ENCODE data around the gene FXYD1.

FXYD1 gene

DNA sequence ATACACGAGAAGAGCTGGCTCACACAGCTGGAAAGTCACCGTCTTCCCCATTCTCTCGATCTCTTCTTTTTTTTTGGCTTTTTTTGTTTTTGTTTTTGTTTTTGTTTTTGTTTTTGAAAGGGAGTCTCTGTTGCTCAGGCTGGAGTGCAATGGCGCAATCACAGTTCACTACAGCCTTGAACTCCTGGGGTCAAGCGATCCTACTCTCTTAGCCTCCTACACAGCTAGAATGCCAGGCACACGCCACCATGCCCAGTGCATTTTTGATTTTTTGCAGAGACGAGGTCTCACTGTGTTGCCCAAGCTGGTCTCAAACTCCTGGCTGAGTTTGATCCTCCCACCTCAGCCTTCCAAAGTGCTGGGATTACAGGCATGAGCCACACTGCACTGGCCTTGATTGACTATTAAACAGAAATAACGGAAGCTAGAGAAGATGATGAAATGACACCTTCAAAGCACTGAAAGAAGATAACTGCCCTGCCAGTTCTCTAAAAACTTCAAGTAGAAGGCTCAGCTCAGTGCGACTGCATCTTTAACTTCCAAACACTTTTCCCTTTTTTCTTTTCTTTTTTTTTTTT, 19.0 kb upstream of the FXYD1 start:
- H3K36me3 ChIP-seq: no peaks in the 10 kb centered on the region
- no peak overlapping the region for H3K4me3 ChIP-seq (ENCODE audit: low read depth in 1 of 2, low read length in 1 of 2)
- H3K27ac ChIP-seq: no peak overlapping the region
- peaks cover 51% of the 10 kb centered on the region for H3K27me3 ChIP-seq
- H3K9me3 ChIP-seq: no peaks in the 10 kb centered on the region
- peaks cover 6 to 7% of the 10 kb centered on the region in 2 experiments for H3K4me1 ChIP-seq (ENCODE audit: control insufficient read depth in 1 of 2, insufficient read depth in 1 of 2, low read depth in 1 of 2, low read length in 1 of 2)
- TF ChIP-seq, protein P1, sequence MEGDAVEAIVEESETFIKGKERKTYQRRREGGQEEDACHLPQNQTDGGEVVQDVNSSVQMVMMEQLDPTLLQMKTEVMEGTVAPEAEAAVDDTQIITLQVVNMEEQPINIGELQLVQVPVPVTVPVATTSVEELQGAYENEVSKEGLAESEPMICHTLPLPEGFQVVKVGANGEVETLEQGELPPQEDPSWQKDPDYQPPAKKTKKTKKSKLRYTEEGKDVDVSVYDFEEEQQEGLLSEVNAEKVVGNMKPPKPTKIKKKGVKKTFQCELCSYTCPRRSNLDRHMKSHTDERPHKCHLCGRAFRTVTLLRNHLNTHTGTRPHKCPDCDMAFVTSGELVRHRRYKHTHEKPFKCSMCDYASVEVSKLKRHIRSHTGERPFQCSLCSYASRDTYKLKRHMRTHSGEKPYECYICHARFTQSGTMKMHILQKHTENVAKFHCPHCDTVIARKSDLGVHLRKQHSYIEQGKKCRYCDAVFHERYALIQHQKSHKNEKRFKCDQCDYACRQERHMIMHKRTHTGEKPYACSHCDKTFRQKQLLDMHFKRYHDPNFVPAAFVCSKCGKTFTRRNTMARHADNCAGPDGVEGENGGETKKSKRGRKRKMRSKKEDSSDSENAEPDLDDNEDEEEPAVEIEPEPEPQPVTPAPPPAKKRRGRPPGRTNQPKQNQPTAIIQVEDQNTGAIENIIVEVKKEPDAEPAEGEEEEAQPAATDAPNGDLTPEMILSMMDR (IDR thresholded peaks at IDR 0.05): no peak

DNA sequence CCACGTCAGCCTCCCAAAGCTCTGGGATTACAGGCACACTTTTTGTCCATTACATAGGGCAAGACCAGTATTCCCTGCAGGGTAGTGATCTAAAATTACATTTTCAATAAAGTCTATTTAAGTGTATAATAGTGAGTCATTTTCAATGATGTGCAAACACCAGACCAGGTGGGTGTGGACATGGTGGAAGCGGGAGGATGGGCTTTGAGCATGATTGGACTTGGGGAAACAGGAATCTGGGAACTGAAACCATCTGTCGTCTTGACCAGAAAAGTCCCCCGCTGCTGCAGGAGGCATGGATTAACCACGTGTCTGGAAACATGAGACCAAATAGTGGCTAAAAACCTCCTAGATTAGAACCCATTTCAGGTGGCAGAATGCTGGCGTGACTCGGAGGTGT, 18.1 kb upstream of the FXYD1 start:
- no peaks in the 10 kb centered on the region for H3K36me3 ChIP-seq
- H3K27me3 ChIP-seq: peaks cover 43% of the 10 kb centered on the region
- peaks cover 8 to 9% of the 10 kb centered on the region in 2 experiments for H3K4me1 ChIP-seq (ENCODE audit: control insufficient read depth in 1 of 2, insufficient read depth in 1 of 2, low read depth in 1 of 2, low read length in 1 of 2)
- H3K9me3 ChIP-seq: no peaks in the 10 kb centered on the region
- TF ChIP-seq, protein P1 (IDR thresholded peaks at IDR 0.05): no peak
- no peak overlapping the region for H3K27ac ChIP-seq
- no peak overlapping the region for H3K4me3 ChIP-seq (ENCODE audit: low read depth in 1 of 2, low read length in 1 of 2)

DNA sequence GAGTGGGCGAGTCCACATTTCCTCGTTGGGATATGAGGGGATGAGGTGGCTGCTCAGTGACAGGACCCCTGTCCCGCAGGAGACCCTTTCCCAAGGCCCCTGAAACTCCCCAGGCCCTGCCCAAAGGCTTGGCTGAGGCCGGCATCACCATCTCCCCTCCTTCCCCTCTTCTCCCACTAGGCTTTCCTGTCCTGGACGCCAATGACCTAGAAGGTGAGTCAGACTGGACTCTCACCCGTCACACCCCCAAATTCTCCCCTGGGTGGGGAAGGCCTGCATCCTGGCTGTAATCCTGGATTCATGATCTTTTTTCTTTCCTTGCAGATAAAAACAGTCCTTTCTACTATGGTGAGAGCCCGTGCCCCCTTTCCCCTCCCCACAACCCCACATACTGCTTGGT, 17.7 kb upstream of the FXYD1 start:
- Histone ChIP-seq H3K4me1 (ENCODE audit: control insufficient read depth in 1 of 2, insufficient read depth in 1 of 2, low read depth in 1 of 2, low read length in 1 of 2) (peaks cover 8 to 9% of the 10 kb centered on the region in 2 experiments), H3K36me3 (no peaks in the 10 kb centered on the region), H3K9me3 (no peaks in the 10 kb centered on the region), H3K4me3 (ENCODE audit: low read depth in 1 of 2, low read length in 1 of 2) (no peak overlapping the region), H3K27ac (no peak overlapping the region), H3K27me3 (peaks cover 39% of the 10 kb centered on the region)
- TF ChIP-seq, protein P1 (IDR thresholded peaks at IDR 0.05): no peak

DNA sequence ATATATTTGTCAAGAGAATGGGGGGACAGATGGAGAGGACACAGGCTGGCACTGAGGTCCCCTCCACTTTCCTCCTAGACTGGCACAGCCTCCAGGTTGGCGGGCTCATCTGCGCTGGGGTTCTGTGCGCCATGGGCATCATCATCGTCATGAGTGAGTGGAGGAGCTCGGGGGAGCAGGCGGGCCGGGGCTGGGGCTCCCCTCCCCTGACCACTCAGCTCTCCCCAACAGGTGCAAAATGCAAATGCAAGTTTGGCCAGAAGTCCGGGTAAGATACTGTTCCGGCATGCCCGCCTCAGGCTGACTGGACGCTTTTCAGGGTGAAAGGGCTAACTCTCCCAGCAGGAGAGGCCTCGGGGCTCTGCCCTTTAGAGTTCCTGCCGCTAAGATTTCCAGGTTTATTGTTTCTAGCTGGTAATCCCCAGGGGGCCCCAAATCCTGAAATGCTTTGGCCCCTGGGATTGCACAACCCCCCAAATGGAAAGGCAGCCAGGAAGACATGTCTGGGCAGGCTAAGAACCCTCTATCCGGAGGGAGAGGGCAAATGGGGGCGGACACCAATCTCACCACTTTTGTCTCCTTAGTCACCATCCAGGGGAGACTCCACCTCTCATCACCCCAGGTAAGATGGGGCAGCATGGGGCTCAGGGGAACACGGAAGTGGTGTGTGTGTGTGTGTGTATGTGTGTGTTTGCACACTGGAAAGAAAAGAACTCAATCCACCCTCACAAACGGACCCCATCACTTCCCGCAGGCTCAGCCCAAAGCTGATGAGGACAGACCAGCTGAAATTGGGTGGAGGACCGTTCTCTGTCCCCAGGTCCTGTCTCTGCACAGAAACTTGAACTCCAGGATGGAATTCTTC, 15.7 kb upstream of the FXYD1 start:
- Histone ChIP-seq H3K4me1 (ENCODE audit: control insufficient read depth in 1 of 2, insufficient read depth in 1 of 2, low read depth in 1 of 2, low read length in 1 of 2) (peaks cover 8 to 9% of the 10 kb centered on the region in 2 experiments), H3K9me3 (no peaks in the 10 kb centered on the region), H3K27ac (no peak overlapping the region), H3K4me3 (ENCODE audit: low read depth in 1 of 2, low read length in 1 of 2) (no peak overlapping the region), H3K27me3 (peaks cover 21% of the 10 kb centered on the region), H3K36me3 (no peaks in the 10 kb centered on the region)
- TF ChIP-seq, protein P1 (IDR thresholded peaks at IDR 0.05): no peak

DNA sequence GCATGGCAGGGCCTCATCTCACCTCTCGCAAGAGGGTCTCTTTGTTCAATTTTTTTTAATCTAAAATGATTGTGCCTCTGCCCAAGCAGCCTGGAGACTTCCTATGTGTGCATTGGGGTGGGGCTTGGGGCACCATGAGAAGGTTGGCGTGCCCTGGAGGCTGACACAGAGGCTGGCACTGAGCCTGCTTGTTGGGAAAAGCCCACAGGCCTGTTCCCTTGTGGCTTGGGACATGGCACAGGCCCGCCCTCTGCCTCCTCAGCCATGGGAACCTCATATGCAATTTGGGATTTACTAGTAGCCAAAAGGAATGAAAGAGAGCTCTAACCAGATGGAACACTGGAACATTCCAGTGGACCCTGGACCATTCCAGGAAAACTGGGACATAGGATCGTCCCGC, 15.1 kb upstream of the FXYD1 start:
- TF ChIP-seq, protein P1 (IDR thresholded peaks at IDR 0.05): no peak
- H3K4me1 ChIP-seq (ENCODE audit: control insufficient read depth in 1 of 2, insufficient read depth in 1 of 2, low read depth in 1 of 2, low read length in 1 of 2): peaks cover 8 to 9% of the 10 kb centered on the region in 2 experiments
- no peaks in the 10 kb centered on the region for H3K9me3 ChIP-seq
- H3K27ac ChIP-seq: no peak overlapping the region
- H3K27me3 ChIP-seq: peaks cover 14% of the 10 kb centered on the region
- no peak overlapping the region for H3K4me3 ChIP-seq (ENCODE audit: low read depth in 1 of 2, low read length in 1 of 2)
- no peaks in the 10 kb centered on the region for H3K36me3 ChIP-seq
